GM18858 (cell line): ENCODE measurements around the gene ZNF408.
"Not testable (repeated sequence)": the region's sequence is repeated elsewhere in the genome, so short reads cannot be mapped to it uniquely, and the experiment has no call there.

Source experiments
- ATAC-seq: cut with Tn5 transposase; IDR thresholded peaks from one replicate; pipeline ENCODE4 v1.9.1; 2021; ENCODE audit not compliant: unreplicated experiment

ZNF408 gene

DNA sequence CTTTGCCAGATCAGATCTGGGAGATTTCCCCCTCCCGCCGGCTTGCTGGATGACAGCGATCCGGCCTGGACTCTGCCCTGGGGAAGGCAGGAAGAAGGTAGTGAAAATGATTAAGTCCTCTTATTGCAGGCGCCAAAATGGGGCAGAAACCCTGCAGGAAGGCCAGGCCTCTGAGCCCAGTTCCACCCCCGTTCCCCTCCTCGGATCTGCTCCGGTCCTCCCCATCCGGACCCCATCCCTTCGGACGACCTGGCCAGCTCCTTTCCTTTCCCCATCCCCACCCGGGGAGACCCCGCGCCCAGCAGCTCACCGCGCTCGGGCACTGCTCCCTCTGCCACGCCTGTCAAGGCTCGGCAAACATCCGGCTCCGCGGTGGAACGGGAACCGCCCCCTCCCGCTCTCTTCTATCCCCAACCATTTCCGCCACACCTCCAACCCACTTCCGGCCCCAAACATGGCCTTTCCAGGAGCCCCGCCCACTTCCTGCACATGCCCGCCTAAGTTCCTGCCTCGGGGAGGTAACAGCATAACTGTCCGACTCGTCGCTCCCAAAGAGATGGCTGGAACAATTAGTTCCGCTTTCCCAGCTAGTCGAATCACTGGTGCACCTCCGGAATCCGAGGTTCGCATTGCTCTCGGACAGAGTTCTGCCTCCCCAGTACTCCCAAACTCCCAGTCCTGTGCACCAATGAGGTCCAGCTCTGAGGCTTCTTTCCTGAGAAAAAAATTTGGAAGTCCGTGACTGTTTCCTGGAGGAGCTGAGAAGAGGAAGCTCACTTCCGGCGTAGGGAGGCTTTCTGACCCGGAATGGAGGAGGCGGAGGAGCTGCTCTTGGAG is at the start of gene ZNF408, which contains the start of gene ARHGAP1:
Gene ZNF408, plus strand, starts transcription at position 791 of the 837 bp plus-strand sequence. Its CDS starts 17 bp downstream, at position 808.
Gene ARHGAP1, minus strand, starts transcription at position 379 of the 837 bp plus-strand sequence. CDS start 4,512 bp downstream, outside the sequence.
- peak; percentile 82 for ATAC-seq

DNA sequence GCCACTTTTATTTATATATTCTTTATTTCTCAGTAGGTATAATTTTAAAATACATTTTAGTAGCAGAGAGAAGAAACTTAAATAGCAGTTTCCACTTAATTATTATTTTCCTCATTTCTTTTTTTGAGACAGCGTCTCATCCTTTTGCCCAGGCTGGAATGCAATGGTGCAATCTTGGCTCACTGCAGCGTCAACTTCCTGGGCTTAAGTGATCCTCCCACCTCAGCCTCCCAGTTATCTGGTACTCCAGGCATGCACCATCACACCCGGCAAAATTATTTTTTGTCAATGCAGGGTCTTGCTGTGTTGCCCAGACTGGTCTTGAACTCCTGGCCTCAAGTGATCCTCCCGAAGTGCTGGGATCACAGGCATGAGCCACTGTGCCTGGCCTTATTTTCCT is 45.2 kb upstream of the ZNF408 start:
- no peak for ATAC-seq

DNA sequence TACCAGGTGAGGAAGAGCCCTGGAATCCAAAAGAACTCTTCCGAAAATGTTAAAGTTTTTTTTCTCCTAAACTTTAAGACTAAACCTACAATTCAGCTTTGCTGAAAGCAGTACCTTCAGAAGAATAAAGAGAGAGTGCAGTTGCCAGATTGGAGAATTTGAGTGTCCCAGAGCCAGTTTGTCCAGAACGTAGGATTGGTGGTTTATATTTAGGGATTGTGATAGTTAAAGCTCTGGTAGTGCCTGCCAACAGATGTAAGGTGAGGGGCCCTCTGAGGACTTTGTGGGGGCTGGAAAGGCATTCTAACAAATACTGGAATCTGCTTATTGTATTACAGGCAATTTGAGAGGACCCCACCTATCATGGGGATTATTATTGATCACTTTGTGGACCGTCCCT is 43.6 kb upstream of the ZNF408 start:
- no peak for ATAC-seq

DNA sequence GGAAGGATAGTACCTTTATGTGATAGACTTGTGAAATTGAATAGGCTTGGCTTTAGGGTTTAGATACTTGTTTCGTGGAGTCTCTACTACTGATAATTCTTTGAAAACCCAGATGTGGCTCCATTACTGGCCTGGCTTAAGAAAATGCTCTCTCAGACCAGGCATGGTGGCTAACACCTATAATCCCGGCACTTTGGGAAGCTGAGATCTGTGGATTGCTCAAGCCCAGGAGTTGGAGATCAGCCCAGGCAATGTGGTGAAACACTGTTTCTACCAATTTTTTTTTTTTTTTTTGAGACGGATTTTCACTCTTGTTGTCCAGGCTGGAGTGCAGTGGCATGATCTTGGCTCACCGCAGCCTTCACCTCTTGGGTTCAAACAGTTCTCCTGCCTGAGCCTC is 42.6 kb upstream of the ZNF408 start:
- ATAC-seq = no peak

DNA sequence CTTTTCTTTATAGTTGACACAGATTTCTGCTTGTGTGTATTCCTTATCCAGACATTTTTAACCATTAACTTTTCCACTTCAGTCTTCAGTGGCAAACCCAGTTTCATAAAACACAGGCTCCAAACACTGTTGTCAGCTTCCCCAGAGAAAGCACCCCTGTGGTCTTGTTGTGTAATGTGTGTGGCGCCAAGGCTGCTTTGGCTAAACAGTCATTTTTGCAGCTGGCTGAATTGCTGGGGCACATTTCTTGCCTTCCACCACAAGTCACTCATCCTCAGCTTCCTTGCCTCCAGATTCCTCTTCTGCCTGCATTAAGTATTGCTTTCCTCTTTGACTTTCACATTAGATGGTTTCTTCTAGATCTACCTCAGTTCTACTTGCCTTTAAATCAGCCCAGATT is 40.9 kb upstream of the ZNF408 start:
- no peak for ATAC-seq

DNA sequence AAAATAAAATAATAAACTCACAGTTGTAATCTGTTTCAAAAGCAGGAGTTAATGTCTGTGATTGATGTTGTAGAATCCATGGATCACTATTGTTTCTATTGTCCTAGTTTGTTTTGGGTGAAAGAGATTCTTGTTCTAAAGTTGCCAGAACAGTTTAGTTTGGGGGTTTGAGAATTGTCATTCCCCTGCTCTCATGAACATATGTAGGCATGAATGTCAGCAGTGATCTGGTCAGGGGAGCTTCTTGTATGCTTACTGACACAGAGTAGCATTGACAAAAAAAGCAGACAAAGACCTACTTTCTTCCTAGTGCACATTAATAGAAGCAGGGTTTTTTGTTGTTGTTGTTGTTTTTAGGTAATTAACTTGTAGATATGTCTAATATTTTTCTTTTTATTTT is 39.0 kb upstream of the ZNF408 start:
- ATAC-seq = no peak

DNA sequence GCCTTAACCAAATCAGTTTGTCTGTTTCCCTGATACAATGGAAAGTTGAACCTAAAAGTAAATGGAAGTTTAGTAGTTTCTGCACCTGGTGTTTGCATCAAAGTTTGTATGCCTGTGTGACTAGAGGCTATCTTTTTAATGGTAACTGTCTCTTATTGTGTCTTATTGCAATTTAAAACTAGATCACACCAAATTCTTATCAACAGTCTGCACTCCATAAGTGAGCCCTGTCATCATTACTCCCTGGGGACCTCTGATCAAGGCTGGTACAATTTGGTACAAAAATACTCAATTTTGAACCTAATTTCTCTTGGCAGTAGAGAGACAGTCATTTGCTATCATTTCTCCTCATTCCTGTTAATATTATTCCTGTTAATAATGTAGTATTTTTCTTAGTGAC is 38.5 kb upstream of the ZNF408 start:
- ATAC-seq = no peak

DNA sequence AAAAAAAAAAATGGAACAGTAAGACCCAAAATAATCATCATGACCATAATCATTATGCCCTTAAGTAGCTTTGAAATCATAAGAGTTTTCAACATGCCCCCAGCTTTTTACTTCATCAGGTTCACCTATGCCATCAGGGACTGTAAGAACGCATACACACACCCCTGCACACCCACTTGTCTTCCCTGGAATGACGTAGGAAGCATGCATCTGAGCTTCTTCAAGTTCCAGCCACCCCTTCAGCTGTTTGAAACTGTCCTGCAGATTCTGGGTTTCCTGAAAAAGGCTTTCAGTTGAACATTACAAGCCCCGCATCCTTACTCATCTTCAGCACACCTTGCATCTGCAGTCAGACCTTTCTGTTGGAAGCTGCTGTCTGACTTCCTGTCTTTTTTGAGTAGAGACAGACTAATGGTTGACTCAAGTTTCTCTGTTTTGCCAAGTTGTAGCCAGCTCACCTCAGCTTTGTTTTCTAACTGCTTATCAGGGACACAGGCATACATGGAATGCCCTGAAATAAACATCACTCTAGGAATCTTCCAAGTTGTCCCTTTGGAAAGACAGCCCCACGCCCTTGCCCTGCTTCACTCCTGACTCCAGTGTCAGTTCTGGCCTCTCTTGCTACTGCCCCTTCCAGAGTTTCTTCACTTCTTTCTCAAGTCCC is 37.4 kb upstream of the ZNF408 start:
- no peak for ATAC-seq

DNA sequence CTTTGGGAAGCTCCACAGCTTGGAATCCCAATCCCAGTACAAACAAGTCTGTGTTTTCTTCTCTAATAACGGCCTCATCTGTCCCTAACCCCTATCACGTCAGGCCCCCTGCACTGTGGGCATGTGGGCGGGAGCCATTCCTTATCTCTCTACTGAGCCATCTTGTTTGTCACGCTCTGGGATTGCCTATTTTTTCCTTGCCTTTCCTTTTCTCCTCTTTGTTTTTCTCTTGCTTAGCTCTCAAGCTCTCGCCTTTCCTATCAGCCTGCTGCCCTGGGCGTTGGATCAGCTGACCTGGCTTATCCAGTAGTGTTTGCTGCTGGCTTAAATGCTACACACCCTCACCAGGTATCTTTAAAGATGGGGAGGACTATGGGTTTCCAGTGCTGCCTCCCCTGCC is 36.2 kb upstream of the ZNF408 start:
- no peak for ATAC-seq

DNA sequence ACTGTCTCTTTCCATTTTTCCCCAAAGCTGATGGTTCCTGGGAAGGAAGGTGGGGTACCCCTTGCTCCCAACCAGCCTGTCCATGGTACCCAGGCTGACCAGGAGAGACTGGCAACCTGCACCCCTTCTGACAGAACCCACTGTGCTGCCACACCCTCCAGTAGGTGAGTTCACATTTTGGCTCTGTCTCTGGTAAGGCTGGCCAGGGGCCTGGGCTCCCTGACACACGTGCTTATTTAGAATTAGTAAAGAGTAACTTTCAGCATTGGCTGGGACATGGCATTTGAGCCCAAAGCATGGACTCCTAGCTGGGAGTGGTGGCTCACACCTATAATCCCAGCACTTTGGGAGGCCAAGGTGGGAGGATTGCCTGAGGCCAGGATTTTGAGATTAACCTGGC is 35.5 kb upstream of the ZNF408 start:
- ATAC-seq = no peak

DNA sequence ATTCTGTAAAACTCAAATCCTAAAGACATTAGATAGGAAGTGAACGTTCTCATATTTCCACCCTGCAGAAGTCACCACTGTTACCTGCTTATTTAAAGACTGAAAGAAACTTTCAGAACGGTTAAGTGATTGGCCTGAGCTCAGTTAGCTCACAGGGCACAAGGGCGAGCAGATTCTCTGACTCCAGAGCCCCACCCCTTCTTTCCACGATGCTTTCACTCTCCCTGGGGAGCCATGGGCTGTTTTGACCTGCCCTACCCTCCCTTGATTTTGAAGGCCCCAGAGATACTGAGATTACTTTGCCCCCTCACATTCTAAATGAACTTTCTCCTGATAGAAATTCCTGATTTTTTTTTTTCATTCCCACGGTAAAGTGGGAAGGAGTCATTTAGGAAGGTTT is 34.3 kb upstream of the ZNF408 start:
- ATAC-seq = no peak

DNA sequence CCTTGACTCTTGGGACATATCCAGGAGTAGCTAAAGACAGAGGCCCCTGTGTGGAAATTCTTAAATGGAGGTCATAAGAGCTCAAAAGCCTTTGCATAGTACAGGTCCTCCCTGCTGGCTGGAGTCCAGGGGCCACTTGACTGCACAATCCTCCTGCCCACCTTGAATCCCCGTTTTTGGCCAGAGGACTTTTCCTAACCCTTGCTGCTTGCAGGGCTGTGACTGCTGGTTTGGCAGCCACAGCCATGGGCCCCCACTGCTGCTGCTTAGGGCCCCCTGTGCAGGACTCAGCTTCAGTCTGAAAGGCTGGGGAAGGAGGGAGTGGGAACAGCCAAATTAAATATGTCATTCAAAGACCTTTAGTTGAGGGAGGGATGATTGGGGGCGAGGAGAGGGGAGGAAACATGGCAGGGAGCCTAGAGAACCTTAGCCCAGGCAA is 33.8 kb upstream of the ZNF408 start:
- no peak for ATAC-seq

DNA sequence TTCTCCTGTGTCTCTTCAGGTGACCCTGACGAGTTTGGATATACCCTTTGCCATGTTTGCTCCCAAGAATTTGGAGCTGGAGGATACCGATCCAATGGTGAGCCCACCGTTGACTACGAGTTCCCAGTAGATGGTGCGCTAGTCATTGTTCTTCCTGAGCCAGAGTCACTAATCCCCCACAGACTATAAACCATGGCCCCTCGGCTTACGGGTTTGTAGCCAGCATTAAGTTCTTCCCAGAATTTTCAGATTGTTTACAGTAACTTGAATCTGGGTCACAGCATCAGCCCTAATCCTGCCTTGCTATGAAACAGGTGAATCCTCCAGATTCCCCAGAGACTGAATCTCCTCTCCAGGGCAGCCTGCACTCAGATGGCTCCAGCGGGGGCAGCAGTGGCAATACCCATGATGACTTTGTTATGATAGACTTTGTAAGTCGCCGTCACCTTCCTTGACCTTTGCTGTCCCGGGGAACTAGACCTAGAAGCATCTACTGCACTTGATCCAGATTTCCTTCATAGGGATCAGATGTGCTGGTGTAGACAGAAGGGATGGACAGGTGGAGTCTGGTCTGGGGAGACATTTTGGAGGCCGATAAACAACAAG is 32.2 kb upstream of the ZNF408 start:
- no peak for ATAC-seq

DNA sequence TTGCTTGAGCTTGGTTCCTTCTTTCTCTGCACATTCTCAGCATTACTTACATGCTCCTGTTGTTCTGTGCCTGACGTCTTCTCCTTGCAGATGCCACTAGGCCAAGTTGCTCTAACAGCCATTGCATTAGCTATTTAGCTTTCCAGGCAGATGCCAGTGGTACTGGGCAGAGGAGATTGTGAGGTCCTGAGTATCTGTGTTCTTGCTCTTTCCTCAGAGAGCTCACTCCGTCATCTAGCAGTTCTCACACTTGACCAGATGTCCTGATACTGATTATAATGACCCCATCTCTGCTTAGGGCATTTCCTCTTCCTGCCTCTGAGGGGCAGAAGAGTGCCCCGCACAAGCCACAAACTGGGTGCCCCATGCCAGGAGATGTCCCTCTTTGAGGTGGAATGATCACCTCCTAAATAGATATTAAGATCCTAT is 31.1 kb upstream of the ZNF408 start:
- no peak for ATAC-seq

DNA sequence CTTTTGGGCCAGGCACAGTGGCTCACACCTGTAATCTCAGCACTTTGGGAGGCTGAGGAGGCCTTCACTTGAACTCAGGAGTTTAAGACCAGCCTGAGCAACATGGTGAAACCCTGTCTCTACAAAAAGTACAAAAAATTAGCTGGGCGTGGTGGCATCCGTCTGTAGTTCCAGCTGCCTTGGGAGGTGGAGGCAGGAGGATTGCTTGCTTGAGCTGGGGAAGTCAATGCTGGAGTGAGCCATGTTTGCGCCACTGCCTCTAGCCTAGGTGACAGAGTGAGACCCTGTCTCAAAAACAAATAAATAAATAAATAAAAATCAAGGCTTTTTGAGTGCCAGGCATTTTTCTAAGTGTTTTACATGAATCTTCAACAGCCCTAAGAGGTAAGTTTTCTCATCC is 30.3 kb upstream of the ZNF408 start:
- ATAC-seq = not testable (repeated sequence)

DNA sequence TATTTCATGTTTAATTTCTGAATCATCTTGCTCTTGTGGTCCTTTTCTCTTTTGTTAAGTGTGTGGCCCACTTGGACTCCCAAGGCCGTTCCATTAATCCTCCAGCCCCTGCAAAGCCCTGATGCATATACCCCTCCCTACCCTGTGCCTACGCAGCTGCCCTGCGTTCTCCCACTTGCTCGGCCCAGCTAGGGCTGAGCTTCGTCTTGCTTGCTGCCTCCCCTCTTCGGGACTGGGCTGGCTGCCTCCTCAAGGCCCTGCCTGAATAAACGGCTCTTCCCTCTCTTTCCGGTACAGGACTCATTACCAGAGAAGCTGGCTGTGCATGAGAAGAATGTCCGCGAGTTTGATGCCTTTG is 28.9 kb upstream of the ZNF408 start:
- no peak for ATAC-seq

DNA sequence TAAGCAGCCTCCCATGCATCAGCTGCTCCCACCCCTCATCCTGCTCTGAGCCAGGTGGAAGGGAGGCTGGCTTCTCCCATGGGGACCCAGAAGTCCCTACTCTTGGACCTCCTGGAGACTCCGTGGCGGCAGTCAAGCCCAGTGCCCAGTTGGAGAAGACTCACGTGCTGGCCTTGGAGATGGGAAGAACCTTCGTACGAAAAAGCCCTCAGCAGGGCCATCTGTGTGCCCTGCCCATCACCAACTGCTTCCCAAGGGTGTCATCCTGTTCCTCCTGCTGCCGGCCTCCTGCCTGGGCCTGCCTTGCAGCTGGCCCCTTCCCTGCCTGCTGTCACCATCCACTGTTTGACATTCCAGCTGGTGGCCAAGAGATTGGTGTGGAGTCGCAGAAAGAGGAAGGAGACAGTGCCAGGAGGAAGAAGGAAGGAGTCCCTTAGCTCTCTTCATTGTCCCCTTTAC is 28.4 kb upstream of the ZNF408 start:
- ATAC-seq = no peak

DNA sequence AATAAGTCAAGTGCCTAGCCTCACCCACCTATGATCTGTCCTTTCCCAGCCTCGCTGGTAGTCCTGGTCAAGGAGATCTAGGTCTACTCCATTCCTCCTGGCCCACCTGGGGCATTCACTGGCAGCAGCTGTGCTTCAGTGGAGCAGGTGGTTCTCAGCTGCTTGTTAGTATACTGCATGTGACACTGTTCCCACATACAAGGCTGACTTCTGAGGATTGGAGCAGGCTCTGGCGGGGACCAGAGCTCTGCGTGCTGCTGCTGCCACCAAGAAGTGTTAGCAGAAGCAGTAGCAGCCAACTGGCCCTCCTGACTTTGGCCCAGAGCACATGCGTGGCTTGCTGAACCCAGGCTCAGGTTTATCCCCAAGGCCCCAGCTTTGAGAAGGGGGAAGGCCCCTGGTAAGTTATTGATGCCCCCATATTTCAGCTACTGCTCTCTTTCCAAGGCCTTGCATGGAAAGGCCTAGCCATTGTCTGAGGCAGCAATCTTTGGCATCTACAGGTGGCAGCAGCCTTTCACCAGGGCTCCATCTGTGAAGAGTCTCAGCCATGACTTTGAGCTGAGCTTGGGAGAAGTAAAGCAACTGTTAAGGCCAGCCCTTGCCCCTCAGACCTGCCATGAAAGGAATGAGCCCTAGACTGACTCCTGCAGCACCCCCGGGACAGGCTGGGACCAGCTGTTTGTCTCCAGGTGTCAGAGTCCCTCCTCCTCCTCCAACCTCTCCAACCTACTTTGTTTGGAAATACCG is 26.9 kb upstream of the ZNF408 start:
- no peak for ATAC-seq

DNA sequence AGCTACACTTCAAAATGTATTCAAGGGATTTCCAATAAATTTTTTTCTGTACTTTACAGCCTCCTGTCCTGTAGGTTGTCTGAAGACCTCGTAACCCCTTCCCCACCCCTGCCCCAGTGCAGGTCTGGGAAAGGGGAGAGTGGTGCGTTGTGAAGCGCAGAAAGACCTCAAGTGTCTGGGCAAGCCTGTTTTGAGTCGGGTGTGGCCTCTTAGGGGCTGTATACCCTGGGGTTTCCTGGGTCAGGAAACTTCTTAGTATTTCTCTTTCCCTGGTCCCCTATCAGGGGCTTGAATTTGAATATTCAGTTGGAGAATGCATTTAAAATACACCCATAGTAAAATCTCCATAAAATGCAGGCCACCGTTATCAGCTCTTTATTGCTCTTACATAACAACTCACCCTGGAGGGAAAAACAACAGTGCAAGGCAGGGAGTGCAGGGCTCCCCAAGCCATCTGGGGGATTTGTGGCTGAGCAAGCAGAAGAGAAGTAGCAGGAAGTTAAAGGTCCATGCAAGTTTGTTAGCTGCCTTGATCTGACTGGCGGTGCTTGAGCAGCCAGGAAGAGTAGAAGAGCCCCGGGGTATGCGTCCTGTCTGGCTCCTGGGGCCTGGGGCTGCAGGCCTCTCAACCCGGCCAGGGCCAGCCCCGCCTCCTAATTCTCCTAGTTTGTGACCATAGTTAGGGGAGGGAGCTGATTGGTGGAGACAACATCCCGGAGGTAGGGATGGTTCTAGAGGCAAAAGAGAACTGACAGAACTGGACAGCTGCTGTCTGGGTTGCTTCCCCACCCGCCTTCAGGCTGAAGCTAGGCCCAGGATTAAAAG is 26.2 kb upstream of the ZNF408 start:
- ATAC-seq = no peak

DNA sequence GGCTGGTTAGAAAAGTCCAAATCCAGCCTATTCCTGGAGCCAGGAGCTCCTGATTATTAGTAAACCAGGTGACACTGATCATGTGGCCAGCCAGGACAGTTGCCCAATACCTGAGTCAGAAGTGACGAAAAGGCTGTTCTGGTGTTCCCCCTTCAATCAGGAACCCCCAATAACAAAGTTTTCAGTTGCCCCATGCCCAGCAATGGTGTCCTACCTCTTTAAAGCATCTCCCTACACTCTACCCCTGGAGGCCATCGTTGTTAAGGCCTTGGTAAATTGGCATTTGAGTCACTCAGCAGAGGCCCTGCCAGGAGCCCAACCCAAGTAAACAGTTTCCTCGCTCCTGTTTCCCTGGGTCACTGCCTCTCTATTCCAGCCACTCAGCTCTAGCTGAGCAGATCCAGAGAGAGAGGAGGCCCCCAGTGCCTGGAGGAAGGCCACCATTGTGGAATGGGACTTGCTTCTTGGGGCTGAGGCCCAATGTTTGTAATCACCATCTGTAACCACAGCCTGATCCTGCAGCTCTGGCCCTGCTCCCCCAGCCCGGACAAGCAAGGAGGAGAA is 25.5 kb upstream of the ZNF408 start:
- ATAC-seq = no peak
